HCT116 (cell line): ENCODE data around the gene ZNF750. TPM values are rescaled to one million over a fixed set of nuclear protein-coding genes. Genes with fewer than 3 reads are reported as not detected.

Experiments
- ATAC-seq: fragments of 200-7000 bp; cut with Tn5 transposase; 2 replicates; pipeline ENCODE4 v1.9.1; 2020; ENCODE audit warnings: mild to moderate bottlenecking, moderate library complexity
- BruUV-seq: library from RNA; stranded (reverse); fragments of 400-500 nt; replicated peaks from 2 replicates; lab custom pipeline; 2021; lab: Mats Ljungman, UMichigan
- CTCF ChIA-PET: fragments of 300-600 bp; sonication (Branson Sonifier 250); formaldehyde crosslinking; loops from one replicate; lab custom pipeline; 2021; ENCODE audit warnings: antibody characterized with exemption; lab: Charles Lee
- POLR2A ChIA-PET: fragments of 300-600, 350-600 bp; sonication (Branson Sonifier 250); formaldehyde crosslinking; loops from one replicate; lab custom pipeline; 2021; ENCODE audit warnings: antibody characterized with exemption; lab: Charles Lee
- RAD21 ChIA-PET, 2 experiments: fragments of 300-600 bp; sonication (Branson Sonifier 250); formaldehyde crosslinking; loops; one replicate each; lab custom pipeline; 2023; ENCODE audit warnings: low total read pairs in 2 of 2; ENCODE audit not compliant: uncharacterized antibody in 2 of 2, unreplicated experiment in 2 of 2, low non-redundant PET in 1 of 2; lab: Charles Lee
- DNase-seq: peaks from one replicate; pipeline ENCODE4 v3.0.0-alpha.2; 2010; ENCODE audit warnings: low read depth, low spot score
- H2AFZ ChIP-seq: fragments of 200-600 bp; shearing (Covaris generic), sonication (generic); 2 replicates; pipeline ENCODE4 v1.6.1; 2017; ENCODE audit warnings: low read depth, mixed run types, mixed read lengths, antibody characterized with exemption, low read length; ENCODE audit not compliant: poor library complexity, severe bottlenecking
- H3K27ac ChIP-seq: 2 replicates; pipeline ENCODE4 v1.5.1; 2012; ENCODE audit warnings: low read depth, low read length
- H3K27me3 ChIP-seq: fragments of 200-600 bp; sonication (generic); 2 replicates; pipeline ENCODE4 v1.6.1; 2016; ENCODE audit warnings: mixed run types, low read length, mixed read lengths; ENCODE audit not compliant: insufficient read depth
- H3K36me3 ChIP-seq, 2 experiments: fragments of 200-500 bp in 1 of 2; fragments of 200-600 bp in 1 of 2; sonication (Bioruptor generic) in 1 of 2; sonication (generic) in 1 of 2; 2 replicates each; pipeline versions ENCODE4 v1.5.1 to v1.6.1; 2014 to 2016; ENCODE audit warnings: low read length in 2 of 2, inconsistent platforms in 1 of 2, mixed read lengths in 1 of 2, mixed run types in 1 of 2; ENCODE audit not compliant: insufficient read depth in 2 of 2, control insufficient read depth in 1 of 2
- H3K4me1 ChIP-seq, 2 experiments: fragments of 200-600 bp in 1 of 2; sonication (generic) in 1 of 2; 2 replicates each; pipeline versions ENCODE4 v1.5.1 to v1.6.1; 2012 to 2017; ENCODE audit warnings: low read length in 2 of 2, inconsistent platforms in 1 of 2, mild to moderate bottlenecking in 1 of 2, mixed read lengths in 1 of 2, mixed run types in 1 of 2, moderate library complexity in 1 of 2; ENCODE audit not compliant: insufficient read depth in 2 of 2, control insufficient read depth in 1 of 2
- H3K4me2 ChIP-seq: fragments of 200-600 bp; sonication (generic); 2 replicates; pipeline ENCODE4 v1.6.1; 2017; ENCODE audit warnings: mixed run types, low read length, mixed read lengths
- H3K4me3 ChIP-seq, 2 experiments: fragments of 200-600 bp in 1 of 2; sonication (generic) in 1 of 2; replicated peaks in 1 of 2; 2 replicates each; pipeline ENCODE4 v1.5.1; 2011 to 2016; ENCODE audit warnings: low read length in 2 of 2, control low read depth in 1 of 2, low read depth in 1 of 2, mild to moderate bottlenecking in 1 of 2, mixed read lengths in 1 of 2, mixed run types in 1 of 2
- H3K79me2 ChIP-seq: fragments of 200-600 bp; sonication (generic); 2 replicates; pipeline ENCODE4 v1.6.1; 2017; ENCODE audit warnings: mild to moderate bottlenecking, mixed run types, low read length, moderate library complexity, mixed read lengths; ENCODE audit not compliant: insufficient read depth
- H3K9ac ChIP-seq: fragments of 200-600 bp; sonication (generic); 2 replicates; pipeline ENCODE4 v1.6.1; 2016; ENCODE audit warnings: low read length, mixed read lengths
- H3K9me2 ChIP-seq: fragments of 200-600 bp; sonication (generic), shearing (Covaris generic); 2 replicates; pipeline ENCODE4 v1.6.1; 2017; ENCODE audit warnings: mixed run types, mild to moderate bottlenecking, moderate library complexity; ENCODE audit not compliant: insufficient read depth
- H3K9me3 ChIP-seq, 2 experiments: fragments of 200-500 bp in 1 of 2; fragments of 200-600 bp in 1 of 2; sonication (Bioruptor generic) in 1 of 2; sonication (generic) in 1 of 2; 2 replicates each; pipeline ENCODE4 v1.6.1; 2014 to 2017; ENCODE audit warnings: low read length in 2 of 2, mixed read lengths in 2 of 2, inconsistent platforms in 1 of 2, low read depth in 1 of 2, mild to moderate bottlenecking in 1 of 2, mixed run types in 1 of 2, moderate library complexity in 1 of 2; ENCODE audit not compliant: control insufficient read depth in 1 of 2, insufficient read depth in 1 of 2
- H4K20me1 ChIP-seq: fragments of 200-600 bp; sonication (generic), shearing (Covaris generic); 2 replicates; pipeline ENCODE4 v1.6.1; 2017; ENCODE audit warnings: mixed run types, mild to moderate bottlenecking, moderate library complexity; ENCODE audit not compliant: insufficient read depth
- CBX3 ChIP-seq: IDR thresholded peaks from 2 replicates; pipeline ENCODE4 v1.6.1; 2012; ENCODE audit warnings: low read depth
- CEBPB ChIP-seq: IDR thresholded peaks from 2 replicates; pipeline ENCODE4 v1.6.1; 2012; ENCODE audit warnings: low read depth
- ELF1 ChIP-seq: IDR thresholded peaks from 2 replicates; pipeline ENCODE4 v1.6.1; 2012; ENCODE audit warnings: low read depth, borderline replicate concordance
- EZH2 ChIP-seq: fragments of 200-600 bp; sonication (generic); IDR thresholded peaks from 2 replicates; pipeline ENCODE4 v1.6.1; 2017; ENCODE audit warnings: antibody characterized with exemption, mixed run types
- EZH2phosphoT487 ChIP-seq: fragments of 200-600 bp; IDR thresholded peaks from 2 replicates; pipeline ENCODE4 v1.6.1; 2018; ENCODE audit warnings: antibody characterized with exemption, borderline replicate concordance
- FOSL1 ChIP-seq: IDR thresholded peaks from 2 replicates; pipeline ENCODE4 v1.6.1; 2012; ENCODE audit warnings: low read depth
- JUND ChIP-seq: IDR thresholded peaks from 2 replicates; pipeline ENCODE4 v1.6.1; 2012
- POLR2AphosphoS5 ChIP-seq: IDR thresholded peaks from 2 replicates; pipeline ENCODE4 v1.6.1; 2011; ENCODE audit warnings: mild to moderate bottlenecking, low read depth, low read length, moderate library complexity
- RAD21 ChIP-seq: IDR thresholded peaks from 2 replicates; pipeline ENCODE4 v1.6.1; 2012; ENCODE audit warnings: low read depth, mild to moderate bottlenecking
- SRF ChIP-seq: IDR thresholded peaks from 2 replicates; pipeline ENCODE4 v1.6.1; 2012; ENCODE audit warnings: low read depth
- TCF7L2 ChIP-seq: IDR thresholded peaks from 2 replicates; pipeline ENCODE4 v1.7.0; 2011; ENCODE audit warnings: borderline replicate concordance, inconsistent platforms; ENCODE audit not compliant: insufficient read depth, insufficient read length; ENCODE audit errors: extremely low read depth
- YY1 ChIP-seq: IDR thresholded peaks from 2 replicates; pipeline ENCODE4 v1.6.1; 2011; ENCODE audit warnings: low read length, low read depth, moderate library complexity, mild to moderate bottlenecking; ENCODE audit not compliant: insufficient replicate concordance; ENCODE audit errors: extremely low read depth
- intact Hi-C: fragments of 100-400 bp; cut with micrococcal nuclease; formaldehyde crosslinking; loops from 2 replicates; pipeline ENCODE4 v1.10.0; 2022
- total RNA-seq: library from RNA; stranded (reverse); gene quantifications from one replicate; pipeline ENCODE4 v1.2.1, GENCODE V29; 2021; ENCODE audit not compliant: unreplicated experiment
- TF ChIP-seq, protein P1 (sequence below): IDR thresholded peaks from 2 replicates; pipeline ENCODE4 v1.6.1; 2012
- TF ChIP-seq, protein P2 (sequence below): IDR thresholded peaks from 2 replicates; pipeline ENCODE4 v1.6.1; 2012
- TF ChIP-seq, protein P3 (sequence below): IDR thresholded peaks from 2 replicates; pipeline ENCODE4 v1.6.1; 2011; ENCODE audit warnings: mild to moderate bottlenecking, low read length, moderate library complexity; ENCODE audit not compliant: insufficient replicate concordance; ENCODE audit errors: extremely low read depth
- TF ChIP-seq, protein P4 (sequence below), 3 experiments: fragments of 200-600 bp in 1 of 3; sonication (generic) in 1 of 3; IDR thresholded peaks in 2 of 3; conservative IDR thresholded peaks in 1 of 3; 2 replicates each; pipeline ENCODE4 v1.5.1; 2012 to 2017; ENCODE audit warnings: low read depth in 2 of 3, low read length in 2 of 3, antibody characterized with exemption in 1 of 3, borderline replicate concordance in 1 of 3, control low read depth in 1 of 3, mild to moderate bottlenecking in 1 of 3, mixed read lengths in 1 of 3, mixed run types in 1 of 3, moderate library complexity in 1 of 3; ENCODE audit not compliant: insufficient read depth in 1 of 3

The ZNF750 gene
- total RNA-seq, 1 experiment from 2014 or later: not detected

DNA sequence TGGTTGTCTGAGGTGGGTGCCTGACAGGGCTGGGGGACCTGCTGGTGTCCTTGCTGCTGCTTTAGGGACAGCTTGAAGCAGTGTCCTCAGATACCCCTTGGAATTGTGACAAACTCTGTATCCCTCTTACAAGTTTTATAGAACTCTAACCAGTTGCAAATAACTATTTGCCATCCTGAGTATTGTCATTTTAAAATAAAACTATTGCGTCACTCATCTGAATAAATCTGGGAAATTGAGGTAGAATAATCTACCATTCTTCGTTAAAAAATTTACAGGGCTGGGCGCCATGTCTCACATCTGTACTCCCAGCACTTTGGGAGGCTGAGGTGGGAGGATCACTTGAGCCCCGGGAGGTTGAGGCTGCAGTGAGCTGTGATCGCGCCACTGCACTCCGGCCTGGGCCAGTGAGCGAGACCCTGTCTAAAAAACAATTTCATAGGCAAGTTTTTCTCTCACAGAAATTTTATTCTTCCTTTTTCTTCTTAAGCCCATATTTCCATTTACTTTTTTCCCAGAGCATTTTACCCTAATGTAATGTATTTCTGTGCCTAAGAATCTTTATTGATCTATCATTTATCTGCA lies 14.2 kb downstream of the ZNF750 start:
- H3K36me3 ChIP-seq: peaks cover 0 to 31% of the 10 kb centered on the region in 2 experiments; a peak in 2 of 4 replicates
- BruUV-seq: no TSS peak
- TF ChIP-seq YY1: no peak
- TF ChIP-seq EZH2: no peak
- no peak for TF ChIP-seq POLR2AphosphoS5
- TF ChIP-seq RAD21: no peak
- TF ChIP-seq, protein P1, sequence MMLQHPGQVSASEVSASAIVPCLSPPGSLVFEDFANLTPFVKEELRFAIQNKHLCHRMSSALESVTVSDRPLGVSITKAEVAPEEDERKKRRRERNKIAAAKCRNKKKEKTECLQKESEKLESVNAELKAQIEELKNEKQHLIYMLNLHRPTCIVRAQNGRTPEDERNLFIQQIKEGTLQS: no peak
- no peak for TF ChIP-seq ELF1
- no peak for TF ChIP-seq TCF7L2
- TF ChIP-seq, protein P2, sequence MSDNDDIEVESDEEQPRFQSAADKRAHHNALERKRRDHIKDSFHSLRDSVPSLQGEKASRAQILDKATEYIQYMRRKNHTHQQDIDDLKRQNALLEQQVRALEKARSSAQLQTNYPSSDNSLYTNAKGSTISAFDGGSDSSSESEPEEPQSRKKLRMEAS: no peak
- TF ChIP-seq SRF: no peak
- no peak for TF ChIP-seq JUND
- no peak for TF ChIP-seq FOSL1
- TF ChIP-seq, protein P3, sequence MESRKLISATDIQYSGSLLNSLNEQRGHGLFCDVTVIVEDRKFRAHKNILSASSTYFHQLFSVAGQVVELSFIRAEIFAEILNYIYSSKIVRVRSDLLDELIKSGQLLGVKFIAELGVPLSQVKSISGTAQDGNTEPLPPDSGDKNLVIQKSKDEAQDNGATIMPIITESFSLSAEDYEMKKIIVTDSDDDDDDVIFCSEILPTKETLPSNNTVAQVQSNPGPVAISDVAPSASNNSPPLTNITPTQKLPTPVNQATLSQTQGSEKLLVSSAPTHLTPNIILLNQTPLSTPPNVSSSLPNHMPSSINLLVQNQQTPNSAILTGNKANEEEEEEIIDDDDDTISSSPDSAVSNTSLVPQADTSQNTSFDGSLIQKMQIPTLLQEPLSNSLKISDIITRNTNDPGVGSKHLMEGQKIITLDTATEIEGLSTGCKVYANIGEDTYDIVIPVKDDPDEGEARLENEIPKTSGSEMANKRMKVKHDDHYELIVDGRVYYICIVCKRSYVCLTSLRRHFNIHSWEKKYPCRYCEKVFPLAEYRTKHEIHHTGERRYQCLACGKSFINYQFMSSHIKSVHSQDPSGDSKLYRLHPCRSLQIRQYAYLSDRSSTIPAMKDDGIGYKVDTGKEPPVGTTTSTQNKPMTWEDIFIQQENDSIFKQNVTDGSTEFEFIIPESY: no peak
- TF ChIP-seq CEBPB: no peak
- TF ChIP-seq, protein P4, sequence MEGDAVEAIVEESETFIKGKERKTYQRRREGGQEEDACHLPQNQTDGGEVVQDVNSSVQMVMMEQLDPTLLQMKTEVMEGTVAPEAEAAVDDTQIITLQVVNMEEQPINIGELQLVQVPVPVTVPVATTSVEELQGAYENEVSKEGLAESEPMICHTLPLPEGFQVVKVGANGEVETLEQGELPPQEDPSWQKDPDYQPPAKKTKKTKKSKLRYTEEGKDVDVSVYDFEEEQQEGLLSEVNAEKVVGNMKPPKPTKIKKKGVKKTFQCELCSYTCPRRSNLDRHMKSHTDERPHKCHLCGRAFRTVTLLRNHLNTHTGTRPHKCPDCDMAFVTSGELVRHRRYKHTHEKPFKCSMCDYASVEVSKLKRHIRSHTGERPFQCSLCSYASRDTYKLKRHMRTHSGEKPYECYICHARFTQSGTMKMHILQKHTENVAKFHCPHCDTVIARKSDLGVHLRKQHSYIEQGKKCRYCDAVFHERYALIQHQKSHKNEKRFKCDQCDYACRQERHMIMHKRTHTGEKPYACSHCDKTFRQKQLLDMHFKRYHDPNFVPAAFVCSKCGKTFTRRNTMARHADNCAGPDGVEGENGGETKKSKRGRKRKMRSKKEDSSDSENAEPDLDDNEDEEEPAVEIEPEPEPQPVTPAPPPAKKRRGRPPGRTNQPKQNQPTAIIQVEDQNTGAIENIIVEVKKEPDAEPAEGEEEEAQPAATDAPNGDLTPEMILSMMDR (IDR thresholded peaks at IDR 0.05 in 2 of 3, conservative IDR thresholded peaks at IDR 0.05 in 1 of 3; ENCODE audit: borderline replicate concordance in 1 of 3, insufficient read depth in 1 of 3, low read depth in 2 of 3, low read length in 2 of 3): no peak
- TF ChIP-seq EZH2phosphoT487: no peak
- no peak for TF ChIP-seq CBX3
- H3K9me3 ChIP-seq: peaks cover under 1 to 5% of the 10 kb centered on the region in 2 experiments; a peak in 2 of 4 replicates
- H4K20me1 ChIP-seq: peaks cover 3% of the 10 kb centered on the region; the same call in 1 of the 2 replicates
- no peak overlapping the region for H3K4me3 ChIP-seq
- no peaks in the 10 kb centered on the region for H3K4me1 ChIP-seq
- ATAC-seq (no peak), DNase-seq (no peak)
- no peak overlapping the region for H3K4me2 ChIP-seq
- peaks cover 23% of the 10 kb centered on the region; the same call in 1 of the 2 replicates for H3K79me2 ChIP-seq
- H3K27me3 ChIP-seq: no peaks in the 10 kb centered on the region
- no peak overlapping the region for H3K27ac ChIP-seq
- ChIA-PET RAD21 (no interaction called here), CTCF (interaction anchor here (1.0 to 1.1 kb wide), 2 partner anchors 38 to 58 kb away, joined by 3 read pairs; no protein-coding TSS in a partner anchor), POLR2A (no interaction called here)
- H3K9ac ChIP-seq: no peak overlapping the region
- intact Hi-C loops: no loop called here
- no peaks in the 10 kb centered on the region for H3K9me2 ChIP-seq
- no peak overlapping the region for H2AFZ ChIP-seq
